Endodermal cell (in vitro differentiated cells): Measurements from ENCODE around the gene GRAPL. TPM values are rescaled to one million over a fixed set of nuclear protein-coding genes. Genes with fewer than 3 reads are reported as not detected.
"Not testable (repeated sequence)": the region's sequence is repeated elsewhere in the genome, so short reads cannot be mapped to it uniquely, and the experiment has no call there.

ENCODE experiments used
- DNase-seq: peaks from one replicate; pipeline ENCODE4 v3.0.0-alpha.2; 2017
- H3K27ac ChIP-seq: 2 replicates; pipeline ENCODE4 v1.5.1; 2013; ENCODE audit warnings: mild to moderate bottlenecking, low read depth, low read length, moderate library complexity
- H3K27me3 ChIP-seq: 2 replicates; pipeline ENCODE4 v1.6.1; 2013; ENCODE audit warnings: mild to moderate bottlenecking, low read length, moderate library complexity; ENCODE audit not compliant: insufficient read depth, control insufficient read depth, poor library complexity, severe bottlenecking
- H3K36me3 ChIP-seq: 2 replicates; pipeline ENCODE4 v1.7.0; 2013; ENCODE audit warnings: mild to moderate bottlenecking, low read length, moderate library complexity; ENCODE audit not compliant: control insufficient read depth, insufficient read depth
- H3K4me1 ChIP-seq: one replicate; pipeline ENCODE4 v1.7.0; 2013; ENCODE audit warnings: low read length; ENCODE audit not compliant: control insufficient read depth, insufficient read depth
- H3K4me3 ChIP-seq: 2 replicates; pipeline ENCODE4 v1.5.1; 2013; ENCODE audit warnings: mild to moderate bottlenecking, low read length, moderate library complexity
- H3K9ac ChIP-seq: 2 replicates; pipeline ENCODE4 v1.6.1; 2013; ENCODE audit warnings: mild to moderate bottlenecking, low read length, moderate library complexity; ENCODE audit not compliant: poor library complexity, severe bottlenecking; ENCODE audit errors: extremely low read depth
- H3K9me3 ChIP-seq: 2 replicates; pipeline ENCODE4 v1.6.1; 2013; ENCODE audit warnings: mild to moderate bottlenecking, low read length, moderate library complexity; ENCODE audit not compliant: control insufficient read depth
- H3K27ac Mint-ChIP-seq: 2 replicates; pipeline ENCODE4 v1.8.0; 2020; ENCODE audit warnings: mixed read lengths
- H3K27me3 Mint-ChIP-seq: 2 replicates; pipeline ENCODE4 v1.8.0; 2021; ENCODE audit warnings: mild to moderate bottlenecking, mixed read lengths; ENCODE audit not compliant: insufficient read depth
- H3K36me3 Mint-ChIP-seq: 2 replicates; pipeline ENCODE4 v1.8.0; 2020; ENCODE audit warnings: low read depth, mixed read lengths
- H3K4me1 Mint-ChIP-seq: 2 replicates; pipeline ENCODE4 v1.8.0; 2020; ENCODE audit warnings: mixed read lengths
- H3K4me3 Mint-ChIP-seq: 2 replicates; pipeline ENCODE4 v1.8.0; 2020; ENCODE audit warnings: mild to moderate bottlenecking, moderate library complexity, mixed read lengths
- H3K9me3 Mint-ChIP-seq: 2 replicates; pipeline ENCODE4 v1.8.0; 2020; ENCODE audit warnings: mild to moderate bottlenecking, mixed read lengths
- WGBS, 2 experiments: methylation state at CpG; one replicate each; pipeline versions ENCODE4 v1.1.5 to v1.1.7; 2013; ENCODE audit warnings: missing lambda C conversion rate in 2 of 2, mixed read lengths in 1 of 2; ENCODE audit not compliant: insufficient coverage in 1 of 2, insufficient read length in 1 of 2; 5-methylcytosine and 5-hydroxymethylcytosine counted together
- total RNA-seq, 2 donors: library from RNA; stranded (reverse); fragmentation: NEBNext Ultra II Directional in 1 of 2; extraction: Animal tissue kit (Norgen Biotek cat#: 25700) in 1 of 2; gene quantifications; 2 replicates in 1 of 2; 3 replicates in 1 of 2; pipeline ENCODE4 v1.2.1, GENCODE V29; 2021

The GRAPL gene
- total RNA-seq, 2 donors from 2014 or later = 0.53 TPM; not detected in 1

- H3K27me3 ChIP-seq, H3K4me3 Mint-ChIP-seq, H3K4me1 Mint-ChIP-seq, H3K27ac ChIP-seq, H3K27me3 Mint-ChIP-seq, H3K9me3 Mint-ChIP-seq, H3K9me3 ChIP-seq, H3K36me3 ChIP-seq, H3K27ac Mint-ChIP-seq, DNase-seq, H3K9ac ChIP-seq, H3K36me3 Mint-ChIP-seq, H3K4me3 ChIP-seq, H3K4me1 ChIP-seq: not testable (repeated sequence)
- no CpG with 5 or more reads among the region's 36 CpGs for WGBS, 2 experiments
Observed at GRCh38 chr17:19189781-19190405, 62.5 kb downstream of the GRAPL start.

GRCh38 chr17:19196382-19197204 lies 69.2 kb downstream of the GRAPL start:
- H3K4me1 ChIP-seq, H3K27ac ChIP-seq, H3K4me3 ChIP-seq, H3K36me3 ChIP-seq, H3K27ac Mint-ChIP-seq, H3K27me3 ChIP-seq, H3K9ac ChIP-seq, DNase-seq, H3K36me3 Mint-ChIP-seq, H3K9me3 ChIP-seq, H3K27me3 Mint-ChIP-seq, H3K4me3 Mint-ChIP-seq, H3K9me3 Mint-ChIP-seq, H3K4me1 Mint-ChIP-seq: not testable (repeated sequence)
- WGBS, 2 experiments = no CpG with 5 or more reads among the region's 33 CpGs

- H3K9ac ChIP-seq, H3K27ac ChIP-seq, H3K4me3 ChIP-seq, H3K27me3 Mint-ChIP-seq, H3K4me1 ChIP-seq, H3K9me3 ChIP-seq, H3K36me3 Mint-ChIP-seq, H3K9me3 Mint-ChIP-seq, H3K27me3 ChIP-seq, H3K4me3 Mint-ChIP-seq, DNase-seq, H3K36me3 ChIP-seq, H3K4me1 Mint-ChIP-seq, H3K27ac Mint-ChIP-seq: not testable (repeated sequence)
- no CpG with 5 or more reads among the region's 20 CpGs for WGBS, 2 experiments
Observed at GRCh38 chr17:19202448-19202847, 75.1 kb downstream of the GRAPL start.

GRCh38 chr17:19203429-19203828 lies 76.0 kb downstream of the GRAPL start:
- H3K9me3 Mint-ChIP-seq, H3K27ac Mint-ChIP-seq, H3K27ac ChIP-seq, H3K4me3 ChIP-seq, H3K9me3 ChIP-seq, H3K4me1 ChIP-seq, H3K27me3 Mint-ChIP-seq, DNase-seq, H3K27me3 ChIP-seq, H3K36me3 Mint-ChIP-seq, H3K36me3 ChIP-seq, H3K4me1 Mint-ChIP-seq, H3K9ac ChIP-seq, H3K4me3 Mint-ChIP-seq: not testable (repeated sequence)
- no CpG with 5 or more reads among the region's 3 CpGs for WGBS, 2 experiments

Other genes starting within 250 kb of the GRAPL start
- under 1 TPM; 0.11 to 0.29 TPM for gene SLC5A10, start 175.4 kb upstream of the GRAPL start, total RNA-seq
- 10 to 100 TPM; 24.2 to 27.0 TPM for gene FAM83G, start 122.8 kb upstream of the GRAPL start, total RNA-seq
- under 1 TPM in 1 of 2 donors, not detected in 1; 0.15 TPM for gene GRAP, start 80.6 kb upstream of the GRAPL start, total RNA-seq
- gene EPN2, start 109.8 kb downstream of the GRAPL start, total RNA-seq = 10 to 100 TPM; 46.0 to 50.9 TPM
- gene B9D1, start 235.1 kb downstream of the GRAPL start, total RNA-seq = 10 to 100 TPM; 37.7 to 42.8 TPM